Aorta (tissue), 5 donors: ENCODE measurements around the gene TBCD. TPM values are rescaled to one million over a fixed set of nuclear protein-coding genes. Genes with fewer than 3 reads are reported as not detected.
A peak's percentile ranks its signal among the peaks of the same experiment; 100 is the strongest.

Experiments
- ATAC-seq: fragments of 200-7000 bp; cut with Tn5 transposase; one replicate; pipeline ENCODE4 v1.9.1; 2022; ENCODE audit warnings: moderate library complexity; ENCODE audit not compliant: low FRiP score
- DNase-seq, 2 donors: peaks; one replicate each; pipeline ENCODE4 v3.0.0-alpha.2; 2020
- H3K27ac ChIP-seq, 2 donors: one replicate each; pipeline ENCODE4 v1.5.1; 2013; ENCODE audit warnings: low read length in 2 of 2, mild to moderate bottlenecking in 2 of 2, moderate library complexity in 2 of 2, control low read depth in 1 of 2, inconsistent platforms in 1 of 2, low read depth in 1 of 2
- H3K27me3 ChIP-seq, 2 donors: one replicate each; pipeline ENCODE4 v1.6.1; 2013; ENCODE audit warnings: control low read depth in 1 of 2, low read length in 1 of 2, mild to moderate bottlenecking in 1 of 2, moderate library complexity in 1 of 2; ENCODE audit not compliant: insufficient read depth in 2 of 2, control insufficient read depth in 1 of 2
- H3K36me3 ChIP-seq, 2 donors: one replicate each; pipeline ENCODE4 v1.6.1; 2013; ENCODE audit warnings: control low read depth in 1 of 2, low read length in 1 of 2, mild to moderate bottlenecking in 1 of 2; ENCODE audit not compliant: insufficient read depth in 2 of 2, control insufficient read depth in 1 of 2
- H3K4me1 ChIP-seq, 2 donors: one replicate each; pipeline ENCODE4 v1.6.1; 2013; ENCODE audit warnings: low read length in 2 of 2, control low read depth in 1 of 2, mild to moderate bottlenecking in 1 of 2, moderate library complexity in 1 of 2; ENCODE audit not compliant: insufficient read depth in 2 of 2, control insufficient read depth in 1 of 2
- H3K4me3 ChIP-seq, 2 donors: one replicate each; pipeline ENCODE4 v1.5.1; 2013; ENCODE audit warnings: low read length in 2 of 2, control low read depth in 1 of 2, mild to moderate bottlenecking in 1 of 2
- H3K9me3 ChIP-seq: one replicate; pipeline ENCODE4 v1.6.1; 2013; ENCODE audit warnings: mild to moderate bottlenecking, low read length; ENCODE audit not compliant: control insufficient read depth
- WGBS, 2 donors: extraction: QIAGEN DNeasy Blood & Tissue Kit; methylation state at CpG; one replicate each; pipeline ENCODE4 v1.1.7; 2013; 5-methylcytosine and 5-hydroxymethylcytosine counted together
- intact Hi-C, 2 donors: fragments of 100-400 bp; cut with DNase I; formaldehyde crosslinking; loops; one replicate each; pipeline versions ENCODE4 v1.14.2 to v1.15.0; 2022
- polyA plus RNA-seq, 2 donors: library from polyadenylated mRNA; stranded (reverse); fragments of 200-250 nt; gene quantifications; one replicate each; pipeline ENCODE4 v1.2.3, GENCODE V29; 2013
- total RNA-seq, 2 donors: library from RNA; stranded (reverse); fragmentation: NEBNext Ultra II Directional; extraction: Animal tissue kit (Norgen Biotek cat#: 25700); gene quantifications; one replicate each; pipeline ENCODE4 v1.2.1, GENCODE V29; 2021
- donor health status: healthy with polysubstance abuse.
- donor health status: Bipolar disorder and iron deficiency.
- donor health status: DM: no; HTN: no; CAD: no.
- donor health status: DM: no; HTN: no; CAD: no.
- donor health status: DM: yes; HTN: yes; CAD: no.

The TBCD gene
- total and polyA plus RNA-seq, 4 donors, result 20.0 to 182 (median 111) TPM

DNA sequence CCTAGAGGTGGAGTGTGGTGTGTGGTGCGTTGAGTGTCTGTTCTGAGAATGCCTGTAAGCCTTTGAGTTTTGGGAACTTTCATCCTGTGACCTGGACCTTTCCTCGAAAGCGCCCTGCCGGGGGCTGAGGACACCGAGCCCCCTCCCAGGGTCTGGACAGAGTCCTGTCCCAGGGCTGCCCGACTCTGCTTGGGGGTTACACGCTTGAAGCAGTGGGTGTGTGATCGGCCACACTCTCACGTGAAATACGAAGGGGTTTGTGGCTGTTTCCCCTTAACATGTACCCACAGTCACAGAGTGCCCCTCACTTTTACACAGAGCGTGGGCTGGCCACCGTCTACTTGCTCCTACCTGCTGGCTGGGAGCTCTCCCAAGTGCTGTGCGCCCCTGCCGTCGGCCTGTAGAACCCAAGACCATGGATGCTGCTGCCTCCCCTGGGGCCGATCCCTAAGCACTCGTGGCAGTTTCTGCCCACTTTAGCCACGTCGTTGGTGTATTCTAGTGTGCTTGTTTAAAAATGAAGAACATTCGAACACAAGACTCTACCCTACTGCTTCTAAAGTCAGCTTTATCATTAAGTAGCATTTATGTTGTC, 81.1 kb downstream of the TBCD start:
- 93 to 94% methylated on average over 20 of the region's 20 CpGs for WGBS, 2 donors
- Histone ChIP-seq H3K4me3 (no peak overlapping the region), H3K27ac (no peak overlapping the region), H3K36me3 (no peaks in the 10 kb centered on the region), H3K27me3 (no peaks in the 10 kb centered on the region), H3K9me3 (no peaks in the 10 kb centered on the region), H3K4me1 (no peaks in the 10 kb centered on the region)
- no peak for ATAC-seq
- intact Hi-C loops, result no loop called here
- DNase-seq, result peak in 1 of 2 donors; percentile 65

DNA sequence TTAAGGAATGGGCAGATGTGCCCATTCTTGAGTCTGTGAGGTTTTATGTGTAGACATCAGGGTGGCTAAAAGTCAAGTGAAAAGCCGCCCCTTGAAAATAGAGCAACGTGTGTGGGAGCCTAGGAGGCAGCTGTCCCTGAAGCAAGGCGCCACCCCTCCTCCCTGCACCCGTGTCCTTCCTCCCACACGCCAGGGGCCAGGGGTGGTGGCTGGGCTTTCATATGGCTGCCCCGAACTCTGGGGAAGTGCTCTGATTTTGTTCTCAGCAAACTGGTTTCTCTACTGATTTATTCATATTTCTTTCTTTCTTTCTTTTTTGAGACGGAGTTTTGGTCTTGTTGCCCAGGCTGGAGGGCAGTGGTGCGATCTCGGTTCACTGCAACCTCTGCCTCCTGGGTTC, 83.3 kb downstream of the TBCD start:
- Histone ChIP-seq H3K27ac (no peak overlapping the region), H3K9me3 (no peaks in the 10 kb centered on the region), H3K36me3 (no peaks in the 10 kb centered on the region), H3K4me3 (no peak overlapping the region), H3K27me3 (no peaks in the 10 kb centered on the region), H3K4me1 (no peaks in the 10 kb centered on the region)
- WGBS, 2 donors, result 90 to 92% methylated on average over 9 of the region's 9 CpGs
- DNase-seq, result peak in 1 of 2 donors; percentile 55
- ATAC-seq, result no peak
- intact Hi-C loops, result no loop called here

DNA sequence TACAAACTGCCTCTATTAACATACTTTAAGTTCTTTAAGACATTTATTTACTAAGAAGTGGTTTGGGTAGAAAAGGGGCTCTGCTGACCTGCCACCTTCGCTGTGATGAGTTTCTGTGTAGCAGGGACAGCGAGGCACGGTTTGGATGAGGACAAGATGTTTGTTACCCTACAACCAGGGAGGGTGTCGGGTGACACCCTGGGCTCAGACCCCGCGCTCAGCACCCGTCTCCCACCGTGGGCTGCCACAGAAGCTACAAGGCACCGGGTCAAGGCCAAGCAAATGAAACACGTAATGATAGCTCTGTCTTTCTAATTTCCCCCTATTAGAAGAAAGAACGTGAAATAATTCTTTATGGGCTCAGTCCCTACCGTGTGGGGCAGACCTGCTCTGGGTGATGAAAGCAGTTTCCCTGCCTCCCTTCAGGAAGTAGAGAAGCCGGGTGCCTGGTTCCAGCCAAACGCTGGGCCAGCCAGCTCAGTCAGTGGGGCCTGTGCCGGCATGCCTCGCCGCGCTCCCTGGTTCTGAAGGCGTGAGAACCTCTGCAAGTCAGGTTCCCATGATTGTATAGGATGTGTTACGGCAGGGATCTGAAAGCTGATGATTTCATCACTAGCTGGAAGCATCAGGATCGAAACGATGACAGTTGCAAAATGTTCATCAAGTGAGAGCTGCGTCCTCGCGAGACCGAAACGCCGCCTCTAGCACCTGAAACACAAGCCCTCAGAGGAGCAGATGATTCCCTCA, 84.1 kb downstream of the TBCD start:
- intact Hi-C loops, result no loop called here
- Histone ChIP-seq H3K4me1 (no peaks in the 10 kb centered on the region), H3K27me3 (no peaks in the 10 kb centered on the region), H3K9me3 (no peaks in the 10 kb centered on the region), H3K27ac (no peak overlapping the region), H3K4me3 (no peak overlapping the region), H3K36me3 (no peaks in the 10 kb centered on the region)
- DNase-seq (peak in 1 of 2 donors; percentile 72), ATAC-seq (no peak)
- 86 to 90% methylated on average over 28 of the region's 28 CpGs for WGBS, 2 donors

DNA sequence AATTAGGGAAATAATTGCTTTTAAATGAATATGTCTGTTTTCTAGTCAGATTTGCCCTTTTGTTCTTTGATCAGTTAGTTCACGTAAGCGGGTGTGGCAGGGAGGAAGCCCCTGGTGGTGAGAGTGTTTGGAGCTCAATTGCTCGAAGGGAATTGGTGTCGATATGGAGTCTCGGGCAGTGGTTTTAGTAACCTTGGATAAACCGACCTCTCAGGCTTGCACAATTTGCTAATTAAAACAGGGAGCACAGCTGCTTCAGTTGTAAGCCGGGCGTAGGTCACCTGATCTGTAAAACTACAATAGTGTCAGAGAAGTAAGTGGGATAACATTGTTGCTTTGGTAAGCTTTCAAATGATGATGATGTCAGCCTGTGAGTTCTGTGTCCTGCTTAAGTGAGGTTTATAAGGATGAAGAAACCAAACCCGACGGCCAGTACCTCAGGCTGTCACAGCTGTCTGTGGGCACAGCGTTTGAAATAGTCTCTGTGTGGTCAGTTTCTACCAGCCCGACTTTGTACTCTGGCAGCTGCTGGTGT, 85.0 kb downstream of the TBCD start:
- Histone ChIP-seq H3K4me1 (no peaks in the 10 kb centered on the region), H3K36me3 (no peaks in the 10 kb centered on the region), H3K27me3 (no peaks in the 10 kb centered on the region), H3K27ac (no peak overlapping the region), H3K9me3 (no peaks in the 10 kb centered on the region), H3K4me3 (no peak overlapping the region)
- intact Hi-C loops, result no loop called here
- ATAC-seq (no peak), DNase-seq (no peak)
- WGBS, 2 donors, result 88 to 89% methylated on average over 12 of the region's 12 CpGs

DNA sequence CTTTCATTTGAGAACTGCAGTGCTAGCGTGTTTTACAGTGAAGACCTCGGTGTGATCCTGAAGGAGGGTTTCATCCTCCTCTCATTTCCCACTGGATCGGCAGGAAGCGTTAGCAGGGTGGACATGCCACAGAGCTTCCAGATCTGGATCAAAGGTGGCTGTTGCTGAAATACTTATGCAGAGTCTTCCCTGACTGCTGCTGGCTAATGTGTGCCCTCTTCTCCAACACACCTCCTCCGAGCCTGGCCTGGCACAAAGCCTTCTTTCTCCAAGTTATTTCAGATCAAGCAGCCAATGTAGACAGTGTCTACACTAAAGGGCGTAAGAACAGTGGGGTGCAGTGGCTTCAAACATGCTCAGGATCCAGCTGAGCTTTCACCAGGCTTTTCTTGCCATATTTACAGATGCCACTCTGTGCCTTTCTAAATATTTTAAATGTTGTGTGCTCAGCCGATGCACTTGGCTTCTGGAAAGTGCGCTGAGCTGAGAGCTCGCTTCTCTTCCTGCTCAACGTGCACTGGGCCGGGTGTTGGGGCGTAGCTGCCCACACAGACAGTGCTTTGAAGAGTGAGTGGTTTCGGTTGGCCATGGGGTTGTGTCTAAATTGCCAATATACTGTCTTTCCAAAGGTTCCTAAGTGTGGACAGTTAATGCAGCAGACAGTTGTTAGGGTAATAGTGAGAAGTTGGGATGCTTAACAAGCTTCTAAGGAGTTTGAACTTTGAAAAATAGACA, 85.9 kb downstream of the TBCD start:
- H3K27ac ChIP-seq, result no peak overlapping the region
- no peaks in the 10 kb centered on the region for H3K27me3 ChIP-seq
- no peak overlapping the region for H3K4me3 ChIP-seq
- H3K36me3 ChIP-seq, result no peaks in the 10 kb centered on the region
- no peaks in the 10 kb centered on the region for H3K9me3 ChIP-seq
- ATAC-seq, result no peak
- DNase-seq, result peak in 1 of 2 donors; percentile 49
- no peaks in the 10 kb centered on the region for H3K4me1 ChIP-seq
- WGBS, 2 donors, result 84 to 85% methylated on average over 13 of the region's 13 CpGs
- intact Hi-C loops, result no loop called here

DNA sequence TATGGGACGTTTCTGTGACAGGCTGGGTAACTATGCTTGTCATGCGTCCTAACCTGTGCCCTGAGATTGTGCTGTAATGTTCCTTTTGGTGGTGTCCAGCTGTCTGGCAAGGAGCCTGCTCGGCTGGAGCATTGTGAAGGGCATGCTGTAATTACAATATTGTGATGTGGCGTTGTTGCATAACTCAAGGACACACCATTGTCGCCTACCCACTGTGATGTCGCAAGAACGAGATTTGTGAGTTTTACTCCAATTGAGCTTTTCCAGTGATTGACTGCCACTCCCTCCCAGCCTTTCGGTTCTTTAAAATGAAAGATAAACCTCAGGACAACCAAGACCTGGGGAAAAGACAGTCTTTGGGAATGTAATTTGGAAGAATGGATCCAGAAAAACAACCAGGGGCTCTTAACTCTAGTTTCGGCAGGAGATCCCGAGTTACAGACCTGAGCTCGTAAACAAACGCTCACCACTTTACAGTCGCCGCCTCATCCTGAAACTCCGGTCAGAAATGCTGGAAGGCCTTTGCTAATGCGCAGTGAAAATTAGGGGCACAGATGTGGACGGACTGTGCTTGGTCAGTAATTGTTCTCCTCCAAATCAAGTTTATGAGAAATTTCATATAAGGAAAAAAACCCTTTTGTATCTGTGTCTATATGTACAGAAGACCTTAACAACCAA, 86.7 kb downstream of the TBCD start:
- 90 to 91% methylated on average over 17 of the region's 17 CpGs for WGBS, 2 donors
- H3K27ac ChIP-seq, result no peak overlapping the region
- H3K27me3 ChIP-seq, result no peaks in the 10 kb centered on the region
- DNase-seq, result peak in 1 of 2 donors; percentile 55
- H3K4me3 ChIP-seq, result no peak overlapping the region
- intact Hi-C loops, result no loop called here
- no peak for ATAC-seq
- no peaks in the 10 kb centered on the region for H3K36me3 ChIP-seq
- H3K4me1 ChIP-seq, result no peaks in the 10 kb centered on the region
- H3K9me3 ChIP-seq, result no peaks in the 10 kb centered on the region

DNA sequence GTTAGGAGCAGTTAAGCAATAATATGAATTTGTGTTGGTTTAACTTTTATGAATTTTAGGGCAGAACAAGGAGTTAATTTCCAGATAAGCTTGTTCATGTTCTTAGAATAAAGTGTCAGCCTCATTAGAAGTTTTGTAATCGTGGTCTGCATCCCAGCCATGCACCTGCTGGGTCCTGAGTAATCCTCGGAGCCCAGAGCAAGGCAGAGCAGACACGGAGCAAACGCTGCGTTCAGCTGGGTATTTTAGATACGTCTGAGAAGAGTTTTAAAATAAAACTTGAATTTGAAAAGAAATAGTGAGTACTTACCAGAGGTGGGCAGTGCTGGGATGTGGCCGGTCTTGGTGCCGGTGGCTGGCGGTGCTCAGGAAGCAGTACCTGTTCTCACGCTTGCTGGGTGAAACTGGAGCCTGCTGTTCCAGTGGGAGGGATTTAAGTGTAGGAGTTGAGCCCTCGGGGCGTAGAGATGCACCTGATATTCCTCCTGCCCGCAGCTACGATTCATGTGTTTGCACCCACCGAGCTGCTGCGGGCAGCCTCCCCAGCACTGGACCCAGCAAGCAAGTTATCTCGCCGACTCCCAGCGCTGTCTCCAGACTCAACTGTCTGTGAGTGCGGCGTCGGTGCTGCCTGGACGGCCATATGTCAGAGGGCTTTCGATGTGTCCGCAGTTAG, 87.9 kb downstream of the TBCD start, which contains the start of gene ZNF750:
Gene ZNF750 (minus strand): TSS at position 406 of the 676 bp plus-strand sequence. CDS start 7,568 bp downstream, outside the sequence.
- H3K27me3 ChIP-seq, result no peaks in the 10 kb centered on the region
- ATAC-seq, result no peak
- H3K36me3 ChIP-seq, result no peaks in the 10 kb centered on the region
- DNase-seq, result peak in 1 of 2 donors; percentile 69
- 93 to 94% methylated on average over 25 of the region's 25 CpGs for WGBS, 2 donors
- H3K27ac ChIP-seq, result no peak within 1 kb of the TSS
- H3K9me3 ChIP-seq, result no peaks in the 10 kb centered on the region
- H3K4me3 ChIP-seq, result no peak within 1 kb of the TSS
- intact Hi-C loops, result no loop called here
- no peaks in the 10 kb centered on the region for H3K4me1 ChIP-seq

DNA sequence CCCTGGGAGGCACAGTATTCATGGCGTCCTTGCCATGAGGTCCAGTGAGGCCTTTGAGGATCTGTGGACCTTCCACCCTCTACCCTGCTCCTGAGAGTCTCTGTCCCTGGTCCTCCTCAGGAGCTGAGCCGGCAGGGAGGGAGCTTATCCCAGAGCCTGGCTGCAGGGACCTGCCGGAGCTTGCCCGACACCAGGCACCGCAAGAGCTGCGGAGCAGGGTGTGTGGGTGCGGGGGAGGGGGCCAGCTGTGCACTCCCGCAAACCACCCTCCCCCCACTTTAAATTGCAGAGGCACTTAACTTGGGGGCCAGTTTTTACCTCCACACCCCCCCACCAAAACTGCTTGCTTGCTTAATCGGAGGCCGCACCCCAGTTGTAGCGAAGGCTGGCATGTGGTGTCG, 88.6 kb downstream of the TBCD start:
- H3K4me3 ChIP-seq, result no peak overlapping the region
- no peak overlapping the region for H3K27ac ChIP-seq
- DNase-seq (peak in 1 of 2 donors; percentile 71), ATAC-seq (no peak)
- WGBS, 2 donors, result 91 to 92% methylated on average over 12 of the region's 12 CpGs
- H3K27me3 ChIP-seq, result no peaks in the 10 kb centered on the region
- H3K4me1 ChIP-seq, result no peaks in the 10 kb centered on the region
- intact Hi-C loops, result no loop called here
- no peaks in the 10 kb centered on the region for H3K9me3 ChIP-seq
- no peaks in the 10 kb centered on the region for H3K36me3 ChIP-seq
